ENCODE results near the gene DZANK1. TPM values are rescaled to one million over a fixed set of nuclear protein-coding genes. Genes with fewer than 3 reads are reported as not detected.

The DZANK1 gene
- polyA plus RNA-seq, 1 of the 3 experiments (the other 2 are of a cell fraction): 3.3 TPM

DNA sequence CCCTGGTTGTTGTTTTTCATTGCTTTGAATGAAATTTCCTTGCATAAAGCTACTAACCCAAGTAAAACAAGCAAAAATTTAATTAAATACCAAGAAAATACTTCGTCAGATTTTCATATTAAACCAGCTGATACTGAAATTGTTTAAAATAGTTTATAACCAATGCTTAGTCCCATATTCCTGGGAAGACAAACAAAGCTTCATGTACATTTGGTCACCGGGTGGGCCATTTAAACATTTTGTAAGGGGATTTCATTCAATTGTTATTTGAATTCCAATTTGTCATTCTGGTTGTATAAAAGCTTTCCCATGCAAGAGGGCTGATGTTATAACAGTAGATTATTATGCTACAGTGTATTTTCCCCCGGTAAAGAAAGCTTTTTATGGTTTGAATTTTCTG lies 30.8 kb upstream of the DZANK1 start:
- POLR2A ChIA-PET: interaction anchor here (1.1 to 3.2 kb wide), 3 partner anchors 10 to 31 kb away, joined by 4 to 58 read pairs (median 5); partner anchors contain the start of genes DZANK1, POLR3F and SEC23B

DNA sequence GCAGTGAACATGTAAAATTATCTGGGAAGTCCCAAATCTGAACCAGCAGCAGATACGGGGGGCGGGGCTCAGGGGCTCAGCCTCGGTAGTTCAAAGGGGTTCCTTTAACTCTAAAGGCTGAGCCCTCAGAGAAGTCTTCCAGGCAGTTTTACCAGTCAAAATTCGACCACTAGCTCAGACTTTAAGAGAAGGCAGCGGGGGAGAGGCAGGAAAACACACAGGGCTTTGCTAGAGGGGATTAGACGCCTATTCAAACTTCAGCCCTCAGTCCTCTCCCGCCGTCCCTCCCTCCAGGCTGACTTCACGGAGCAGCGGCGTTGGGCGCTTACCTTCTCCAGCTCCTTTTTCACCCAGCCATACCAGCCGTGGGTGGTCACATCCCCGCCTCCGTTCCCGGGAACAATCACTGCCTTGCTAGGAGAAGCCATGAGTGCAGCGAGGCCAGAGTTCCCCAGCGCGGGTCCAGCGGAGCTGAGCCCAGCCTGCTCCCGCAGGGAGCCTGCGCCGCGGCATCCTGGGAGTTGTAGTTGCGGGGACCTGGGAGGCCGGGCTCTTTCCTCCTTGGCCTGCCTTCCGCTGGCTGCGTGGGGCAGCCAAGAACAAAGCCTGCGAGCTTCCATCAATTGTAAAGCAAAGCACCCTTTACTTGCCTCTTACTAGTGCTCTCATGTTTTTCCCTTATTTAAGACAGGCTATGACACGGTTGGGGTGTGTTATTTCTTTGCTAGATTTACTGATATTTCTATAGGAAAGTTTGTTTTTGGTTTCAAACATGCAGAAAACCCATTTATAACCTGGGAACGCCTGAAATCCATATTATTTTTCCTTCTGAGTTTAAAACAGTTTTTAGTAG lies 30.1 kb upstream of the DZANK1 start, which contains the start of gene RBBP9:
TSS of gene RBBP9 (minus strand) at position 486 of the 853 bp plus-strand sequence. CDS start at position 428, 58 bp downstream.
- H3K9ac ChIP-seq: peak within 1 kb of the TSS; percentile 77
- peak; percentile 72 for TF ChIP-seq CHD2 (IDR thresholded peaks at IDR 0.05; ENCODE audit: low read length, partially characterized antibody)
- peak; percentile 86 for TF ChIP-seq YY1 (IDR thresholded peaks at IDR 0.05; ENCODE audit: low read depth)
- TF ChIP-seq TCF12 (IDR thresholded peaks at IDR 0.05): no peak
- TF ChIP-seq SIN3A (IDR thresholded peaks at IDR 0.05; ENCODE audit: borderline replicate concordance, low read depth, low read length): peak; percentile 69; the same call in 1 of the 2 replicates
- TF ChIP-seq IRF3 (IDR thresholded peaks at IDR 0.05; ENCODE audit: low read depth, low read length): no peak
- peak; percentile 68 for TF ChIP-seq NRF1 (IDR thresholded peaks at IDR 0.05; ENCODE audit: low read depth, low read length)
- peak; percentile 85 for TF ChIP-seq MAX (IDR thresholded peaks at IDR 0.05; ENCODE audit: low read depth)
- peak; percentile 68 for TF ChIP-seq TAF1 (IDR thresholded peaks at IDR 0.05; ENCODE audit: borderline replicate concordance, low read depth, low read length)
- TF ChIP-seq GABPA (IDR thresholded peaks at IDR 0.05; ENCODE audit: low read depth): peak; percentile 69
- TF ChIP-seq TEAD4 (IDR thresholded peaks at IDR 0.05; ENCODE audit: borderline replicate concordance, insufficient read depth): no peak
- TF ChIP-seq MXI1 (IDR thresholded peaks at IDR 0.05; ENCODE audit: low read depth, low read length): peak; percentile 84; the same call in 1 of the 2 replicates
- TF ChIP-seq, protein P1, sequence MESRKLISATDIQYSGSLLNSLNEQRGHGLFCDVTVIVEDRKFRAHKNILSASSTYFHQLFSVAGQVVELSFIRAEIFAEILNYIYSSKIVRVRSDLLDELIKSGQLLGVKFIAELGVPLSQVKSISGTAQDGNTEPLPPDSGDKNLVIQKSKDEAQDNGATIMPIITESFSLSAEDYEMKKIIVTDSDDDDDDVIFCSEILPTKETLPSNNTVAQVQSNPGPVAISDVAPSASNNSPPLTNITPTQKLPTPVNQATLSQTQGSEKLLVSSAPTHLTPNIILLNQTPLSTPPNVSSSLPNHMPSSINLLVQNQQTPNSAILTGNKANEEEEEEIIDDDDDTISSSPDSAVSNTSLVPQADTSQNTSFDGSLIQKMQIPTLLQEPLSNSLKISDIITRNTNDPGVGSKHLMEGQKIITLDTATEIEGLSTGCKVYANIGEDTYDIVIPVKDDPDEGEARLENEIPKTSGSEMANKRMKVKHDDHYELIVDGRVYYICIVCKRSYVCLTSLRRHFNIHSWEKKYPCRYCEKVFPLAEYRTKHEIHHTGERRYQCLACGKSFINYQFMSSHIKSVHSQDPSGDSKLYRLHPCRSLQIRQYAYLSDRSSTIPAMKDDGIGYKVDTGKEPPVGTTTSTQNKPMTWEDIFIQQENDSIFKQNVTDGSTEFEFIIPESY (IDR thresholded peaks at IDR 0.05; ENCODE audit: borderline replicate concordance, low read depth): no peak
- no peak for TF ChIP-seq RFX5 (IDR thresholded peaks at IDR 0.05; ENCODE audit: low read length)
- 0 out of 2 replicates have a peak, but pooled peaks have one; percentile 34 for TF ChIP-seq USF1 (IDR thresholded peaks at IDR 0.05; ENCODE audit: borderline replicate concordance, low read depth)
- no peak for TF ChIP-seq JUND (IDR thresholded peaks at IDR 0.05)
- TF ChIP-seq POLR2AphosphoS5 (IDR thresholded peaks at IDR 0.05; ENCODE audit: low read depth, low read length): peak; percentile 77
- TF ChIP-seq GATA2 (CRISPR knock-in tag; IDR thresholded peaks at IDR 0.05): no peak
- peak; percentile 54; the same call in 1 of the 2 replicates for TF ChIP-seq USF2 (IDR thresholded peaks at IDR 0.05; ENCODE audit: borderline replicate concordance, low read depth, low read length)

More for the DNA sequence above, 30.8 kb upstream of the DZANK1 start:
- Histone ChIP-seq H3K9me3 (no peaks in the 10 kb centered on the region), H3K4me1 (ENCODE audit: control insufficient read depth in 1 of 2, insufficient read depth in 2 of 2, low read depth in 1 of 2, low read length in 1 of 2) (peaks cover 5 to 7% of the 10 kb centered on the region in 2 experiments; a peak in 3 of 4 replicates), H3K36me3 (replicated peaks in 1 of 2; ENCODE audit: control insufficient read depth in 1 of 2, insufficient read depth in 2 of 2, low read length in 1 of 2) (peaks cover 4 to 10% of the 10 kb centered on the region in 2 experiments), H3K9me2 (no peaks in the 10 kb centered on the region), H3F3A (replicated peaks; ENCODE audit: insufficient read depth) (peaks cover 5% of the 10 kb centered on the region), H3K9ac (peak overlapping the region; percentile 77), H4K20me1 (ENCODE audit: insufficient read depth) (no peaks in the 10 kb centered on the region), H3K4me3 (ENCODE audit: low read depth in 2 of 2, low read length in 1 of 2) (peak overlapping the region in 1 of 2 experiments; percentile 95; a peak in 1 of 4 replicates), H2AFZ (ENCODE audit: low read depth) (peak overlapping the region; percentile 99), H3K4me2 (peak overlapping the region; percentile 89), H3K79me2 (ENCODE audit: insufficient read depth) (peaks cover 10% of the 10 kb centered on the region), H3K27me3 (ENCODE audit: insufficient read depth) (no peaks in the 10 kb centered on the region), H3K27ac (ENCODE audit: low read depth in 2 of 2, low read length in 1 of 2) (peak overlapping the region; percentile 49 to 82; a peak in 3 of 4 replicates)
- 95% methylated on average over 3 of the region's 3 CpGs for WGBS (ENCODE audit: low lambda C conversion rate)
- DNase-seq: no peak
- CTCF ChIA-PET: interaction anchor here (0.6 to 2.0 kb wide), 4 partner anchors 8 to 1365 kb away, joined by 3 to 11 read pairs (median 4); partner anchors contain the start of gene SEC23B
- TF ChIP-seq EP300 (IDR thresholded peaks at IDR 0.05; ENCODE audit: borderline replicate concordance in 1 of 2, low read depth in 1 of 2, low read length in 1 of 2) (no peak), MXI1 (IDR thresholded peaks at IDR 0.05; ENCODE audit: low read depth, low read length) (no peak), JUND (IDR thresholded peaks at IDR 0.05) (no peak), ELF1 (IDR thresholded peaks at IDR 0.05) (no peak), RFX5 (IDR thresholded peaks at IDR 0.05; ENCODE audit: low read length) (no peak)

More for the DNA sequence above, 30.1 kb upstream of the DZANK1 start, which contains the start of gene RBBP9:
- H3K79me2 ChIP-seq (ENCODE audit: insufficient read depth): peaks cover 10% of the 10 kb centered on the region
- ChIA-PET POLR2A (interaction anchor here (1.1 to 3.2 kb wide), 2 partner anchors 11 to 30 kb away, joined by 5 to 58 read pairs; partner anchors contain the start of genes DZANK1, POLR3F and SEC23B), CTCF (interaction anchor here (0.6 to 2.0 kb wide), 4 partner anchors 10 to 1365 kb away, joined by 3 to 11 read pairs (median 4); partner anchors contain the start of gene SEC23B)
- peak within 1 kb of the TSS; percentile 89 for H3K4me2 ChIP-seq
- H3K9me3 ChIP-seq: no peaks in the 10 kb centered on the region
- H3K27ac ChIP-seq (ENCODE audit: low read depth in 2 of 2, low read length in 1 of 2): peak within 1 kb of the TSS; percentile 49 to 82; a peak in 3 of 4 replicates
- H3K4me1 ChIP-seq (ENCODE audit: control insufficient read depth in 1 of 2, insufficient read depth in 2 of 2, low read depth in 1 of 2, low read length in 1 of 2): peaks cover 5 to 7% of the 10 kb centered on the region in 2 experiments; a peak in 3 of 4 replicates
- peak within 1 kb of the TSS; percentile 94 to 95 for H3K4me3 ChIP-seq (ENCODE audit: low read depth in 2 of 2, low read length in 1 of 2)
- H3K9me2 ChIP-seq: no peaks in the 10 kb centered on the region
- peak; percentile 92 for DNase-seq
- H3F3A ChIP-seq (replicated peaks; ENCODE audit: insufficient read depth): peaks cover 5% of the 10 kb centered on the region
- WGBS (ENCODE audit: low lambda C conversion rate): 2% methylated on average over 30 of the region's 31 CpGs
- no peaks in the 10 kb centered on the region for H4K20me1 ChIP-seq (ENCODE audit: insufficient read depth)
- peak within 1 kb of the TSS; percentile 99 for H2AFZ ChIP-seq (ENCODE audit: low read depth)
- peaks cover 4 to 17% of the 10 kb centered on the region in 2 experiments for H3K36me3 ChIP-seq (replicated peaks in 1 of 2; ENCODE audit: control insufficient read depth in 1 of 2, insufficient read depth in 2 of 2, low read length in 1 of 2)
- H3K27me3 ChIP-seq (ENCODE audit: insufficient read depth): no peaks in the 10 kb centered on the region

Data from SK-N-SH (cell line).